Measurements from ENCODE around the gene EXOC3L4. TPM values are rescaled to one million over a fixed set of nuclear protein-coding genes. Genes with fewer than 3 reads are reported as not detected.

EXOC3L4 gene
- total and polyA plus RNA-seq, 3 experiments from 2014 or later, result not detected

GRCh38 chr14:103066399-103066798, 28.1 kb upstream of the EXOC3L4 start:
- POLR2A ChIA-PET, result no interaction called here
- CTCF ChIA-PET, result interaction anchor here (1.9 kb wide), 1 partner anchor 39 kb away, joined by 6 read pairs; no protein-coding TSS in a partner anchor
- no peak overlapping the region for H3K4me3 ChIP-seq (ENCODE audit: low read length)
- no peaks in the 10 kb centered on the region for H3K4me1 ChIP-seq (ENCODE audit: insufficient read depth, low read length)
- no peaks in the 10 kb centered on the region for H3K27me3 ChIP-seq (ENCODE audit: insufficient read depth, low read length, poor library complexity, severe bottlenecking)
- H3K27ac Mint-ChIP-seq, result no peak overlapping the region
- H3K4me1 Mint-ChIP-seq, result no peaks in the 10 kb centered on the region
- H3K36me3 Mint-ChIP-seq, result peaks cover 0 to 1% (median 0%) of the 10 kb centered on the region in 3 donors
- no peak overlapping the region for H3K27ac ChIP-seq (ENCODE audit: low read depth, low read length)
- no peak overlapping the region for H3K4me3 Mint-ChIP-seq
- DNase-seq, result no peak
- H3K9me3 Mint-ChIP-seq, result no peaks in the 10 kb centered on the region
- H3K36me3 ChIP-seq (ENCODE audit: insufficient read depth, low read length), result no peaks in the 10 kb centered on the region
- peaks cover 4 to 12% of the 10 kb centered on the region in 2 donors for H3K27me3 Mint-ChIP-seq
- no peaks in the 10 kb centered on the region for H3K9me3 ChIP-seq (ENCODE audit: low read length)

- H3K4me3 ChIP-seq (ENCODE audit: low read length), result no peak overlapping the region
- ChIA-PET CTCF (interaction anchor here (1.9 kb wide), 1 partner anchor 37 kb away, joined by 4 read pairs; no protein-coding TSS in a partner anchor), POLR2A (no interaction called here)
- Mint-ChIP-seq H3K27me3 (peaks cover 6 to 13% of the 10 kb centered on the region in 2 donors), H3K36me3 (peaks cover 0 to 1% (median 0%) of the 10 kb centered on the region in 3 donors), H3K9me3 (no peaks in the 10 kb centered on the region), H3K27ac (no peak overlapping the region), H3K4me3 (no peak overlapping the region), H3K4me1 (no peaks in the 10 kb centered on the region)
- H3K9me3 ChIP-seq (ENCODE audit: low read length), result no peaks in the 10 kb centered on the region
- H3K27me3 ChIP-seq (ENCODE audit: insufficient read depth, low read length, poor library complexity, severe bottlenecking), result no peaks in the 10 kb centered on the region
- no peaks in the 10 kb centered on the region for H3K36me3 ChIP-seq (ENCODE audit: insufficient read depth, low read length)
- no peaks in the 10 kb centered on the region for H3K4me1 ChIP-seq (ENCODE audit: insufficient read depth, low read length)
- DNase-seq, result no peak
- H3K27ac ChIP-seq (ENCODE audit: low read depth, low read length), result no peak overlapping the region
These were observed 27.1 kb upstream of the EXOC3L4 start for GRCh38 chr14:103067231-103067954.

GRCh38 chr14:103068351-103069073, 26.0 kb upstream of the EXOC3L4 start:
- peaks cover 0 to 1% (median 0%) of the 10 kb centered on the region in 3 donors for H3K36me3 Mint-ChIP-seq
- POLR2A ChIA-PET, result no interaction called here
- no peaks in the 10 kb centered on the region for H3K27me3 ChIP-seq (ENCODE audit: insufficient read depth, low read length, poor library complexity, severe bottlenecking)

GRCh38 chr14:103070263-103070885, 24.2 kb upstream of the EXOC3L4 start:
- ChIA-PET POLR2A (no interaction called here), CTCF (interaction anchor here (1.4 kb wide), 1 partner anchor 34 kb away, joined by 3 read pairs; no protein-coding TSS in a partner anchor)
- Histone ChIP-seq H3K4me1 (ENCODE audit: insufficient read depth, low read length) (no peaks in the 10 kb centered on the region), H3K4me3 (ENCODE audit: low read length) (no peak overlapping the region), H3K9me3 (ENCODE audit: low read length) (no peaks in the 10 kb centered on the region), H3K27me3 (ENCODE audit: insufficient read depth, low read length, poor library complexity, severe bottlenecking) (no peaks in the 10 kb centered on the region), H3K27ac (ENCODE audit: low read depth, low read length) (no peak overlapping the region), H3K36me3 (ENCODE audit: insufficient read depth, low read length) (no peaks in the 10 kb centered on the region)
- H3K4me1 Mint-ChIP-seq, result peaks cover 0 to 5% (median 4%) of the 10 kb centered on the region in 3 donors
- no peak for DNase-seq
- H3K9me3 Mint-ChIP-seq, result no peaks in the 10 kb centered on the region
- peaks cover 6 to 21% of the 10 kb centered on the region in 2 donors for H3K27me3 Mint-ChIP-seq
- H3K4me3 Mint-ChIP-seq, result no peak overlapping the region
- no peak overlapping the region for H3K27ac Mint-ChIP-seq
- peaks cover 0 to 1% (median 0%) of the 10 kb centered on the region in 3 donors for H3K36me3 Mint-ChIP-seq

More at GRCh38 chr14:103068351-103069073, 26.0 kb upstream of the EXOC3L4 start:
- H3K9me3 ChIP-seq (ENCODE audit: low read length), result no peaks in the 10 kb centered on the region
- no peaks in the 10 kb centered on the region for H3K36me3 ChIP-seq (ENCODE audit: insufficient read depth, low read length)
- H3K4me1 ChIP-seq (ENCODE audit: insufficient read depth, low read length), result no peaks in the 10 kb centered on the region
- Mint-ChIP-seq H3K4me3 (no peak overlapping the region), H3K9me3 (no peaks in the 10 kb centered on the region), H3K27me3 (peaks cover 6 to 19% of the 10 kb centered on the region in 2 donors), H3K27ac (no peak overlapping the region), H3K4me1 (no peaks in the 10 kb centered on the region)
- CTCF ChIA-PET, result interaction anchor here (1.9 kb wide), 1 partner anchor 36 kb away, joined by 4 read pairs; no protein-coding TSS in a partner anchor
- H3K4me3 ChIP-seq (ENCODE audit: low read length), result no peak overlapping the region
- DNase-seq, result no peak
- H3K27ac ChIP-seq (ENCODE audit: low read depth, low read length), result no peak overlapping the region

DNA sequence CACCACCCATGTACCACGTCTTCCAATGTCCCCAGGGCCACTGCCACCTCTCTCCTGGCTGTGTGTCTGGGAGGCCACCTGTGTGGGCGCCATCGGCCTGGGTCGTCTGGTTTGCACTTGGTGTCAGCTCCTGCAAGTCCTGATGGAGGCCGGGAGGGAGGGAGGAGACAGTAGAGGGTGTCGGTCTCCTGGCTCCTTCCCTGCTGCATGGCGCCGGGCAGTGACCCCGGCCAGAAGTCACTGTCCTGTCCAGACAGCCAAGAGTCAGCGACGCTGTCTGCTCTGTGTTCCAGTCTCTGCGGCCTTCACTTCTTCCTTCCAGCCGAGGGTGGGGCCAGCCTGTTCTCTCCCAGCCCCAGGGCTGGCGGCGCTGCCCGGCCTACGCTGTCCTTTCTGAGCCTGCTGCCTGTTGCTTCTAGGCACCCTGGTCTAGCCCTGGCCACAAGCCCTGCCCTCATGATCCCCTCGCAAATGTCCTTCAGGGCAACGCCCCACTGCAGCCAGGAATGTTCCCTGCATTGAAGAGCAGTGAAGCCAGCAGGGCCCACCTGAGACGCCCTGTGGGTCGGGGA, 23.5 kb upstream of the EXOC3L4 start:
- Histone ChIP-seq H3K4me1 (ENCODE audit: insufficient read depth, low read length) (no peaks in the 10 kb centered on the region), H3K4me3 (ENCODE audit: low read length) (no peak overlapping the region), H3K27me3 (ENCODE audit: insufficient read depth, low read length, poor library complexity, severe bottlenecking) (no peaks in the 10 kb centered on the region), H3K36me3 (ENCODE audit: insufficient read depth, low read length) (no peaks in the 10 kb centered on the region), H3K9me3 (ENCODE audit: low read length) (no peaks in the 10 kb centered on the region), H3K27ac (ENCODE audit: low read depth, low read length) (no peak overlapping the region)
- Mint-ChIP-seq H3K4me1 (peaks cover 0 to 5% (median 4%) of the 10 kb centered on the region in 3 donors), H3K27me3 (peaks cover 6 to 21% of the 10 kb centered on the region in 2 donors), H3K27ac (no peak overlapping the region), H3K4me3 (no peak overlapping the region), H3K9me3 (no peaks in the 10 kb centered on the region), H3K36me3 (peaks cover 0 to 1% (median 0%) of the 10 kb centered on the region in 3 donors)
- DNase-seq, result no peak
- ChIA-PET POLR2A (no interaction called here), CTCF (interaction anchor here (1.4 kb wide), 1 partner anchor 33 kb away, joined by 3 read pairs; no protein-coding TSS in a partner anchor)

DNA sequence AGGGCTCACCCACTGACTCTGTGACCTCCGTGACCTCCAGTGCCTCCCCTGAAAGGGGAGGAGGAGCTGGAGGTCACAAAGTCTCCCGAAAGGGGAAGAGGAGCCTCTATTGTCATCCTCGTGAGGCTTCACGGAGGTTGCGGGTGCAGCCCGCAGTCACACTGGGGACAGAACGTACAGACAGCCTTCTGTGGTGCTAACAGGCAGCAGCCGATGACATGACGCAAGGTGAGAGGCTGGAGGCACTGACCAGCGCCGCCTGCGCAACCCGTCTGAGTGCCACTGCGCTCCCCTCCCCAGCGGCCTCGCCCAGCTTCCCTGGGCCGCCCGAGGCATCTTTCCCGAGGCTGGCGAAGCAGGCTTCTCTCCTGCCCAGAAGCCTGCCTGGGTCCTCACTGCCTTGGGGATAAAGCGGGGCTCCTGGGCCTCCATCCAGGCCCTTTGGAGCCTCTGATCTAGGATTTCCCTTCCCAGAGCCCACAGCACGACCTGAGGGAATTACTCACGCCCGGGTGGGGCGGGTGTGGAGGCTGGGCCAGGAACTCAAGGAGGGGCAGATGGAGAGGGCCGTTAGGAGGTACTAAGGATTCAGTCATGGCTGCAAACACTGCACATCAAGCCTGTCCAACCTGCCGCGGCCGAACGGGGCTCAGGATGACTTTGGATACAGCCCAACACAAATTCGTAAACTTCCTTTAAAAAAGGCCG, 22.8 kb upstream of the EXOC3L4 start:
- Mint-ChIP-seq H3K36me3 (peaks cover 0 to 1% (median 0%) of the 10 kb centered on the region in 3 donors), H3K4me1 (peaks cover 0 to 5% (median 4%) of the 10 kb centered on the region in 3 donors), H3K4me3 (peak overlapping the region in 1 of 7 donors; percentile 18), H3K27me3 (peaks cover 9 to 21% of the 10 kb centered on the region in 2 donors), H3K9me3 (no peaks in the 10 kb centered on the region), H3K27ac (no peak overlapping the region)
- H3K36me3 ChIP-seq (ENCODE audit: insufficient read depth, low read length), result no peaks in the 10 kb centered on the region
- H3K9me3 ChIP-seq (ENCODE audit: low read length), result no peaks in the 10 kb centered on the region
- H3K27ac ChIP-seq (ENCODE audit: low read depth, low read length), result no peak overlapping the region
- ChIA-PET CTCF (interaction anchor here (1.4 kb wide), 1 partner anchor 33 kb away, joined by 3 read pairs; no protein-coding TSS in a partner anchor), POLR2A (no interaction called here)
- no peaks in the 10 kb centered on the region for H3K4me1 ChIP-seq (ENCODE audit: insufficient read depth, low read length)
- H3K4me3 ChIP-seq (ENCODE audit: low read length), result no peak overlapping the region
- H3K27me3 ChIP-seq (ENCODE audit: insufficient read depth, low read length, poor library complexity, severe bottlenecking), result no peaks in the 10 kb centered on the region
- no peak for DNase-seq

DNA sequence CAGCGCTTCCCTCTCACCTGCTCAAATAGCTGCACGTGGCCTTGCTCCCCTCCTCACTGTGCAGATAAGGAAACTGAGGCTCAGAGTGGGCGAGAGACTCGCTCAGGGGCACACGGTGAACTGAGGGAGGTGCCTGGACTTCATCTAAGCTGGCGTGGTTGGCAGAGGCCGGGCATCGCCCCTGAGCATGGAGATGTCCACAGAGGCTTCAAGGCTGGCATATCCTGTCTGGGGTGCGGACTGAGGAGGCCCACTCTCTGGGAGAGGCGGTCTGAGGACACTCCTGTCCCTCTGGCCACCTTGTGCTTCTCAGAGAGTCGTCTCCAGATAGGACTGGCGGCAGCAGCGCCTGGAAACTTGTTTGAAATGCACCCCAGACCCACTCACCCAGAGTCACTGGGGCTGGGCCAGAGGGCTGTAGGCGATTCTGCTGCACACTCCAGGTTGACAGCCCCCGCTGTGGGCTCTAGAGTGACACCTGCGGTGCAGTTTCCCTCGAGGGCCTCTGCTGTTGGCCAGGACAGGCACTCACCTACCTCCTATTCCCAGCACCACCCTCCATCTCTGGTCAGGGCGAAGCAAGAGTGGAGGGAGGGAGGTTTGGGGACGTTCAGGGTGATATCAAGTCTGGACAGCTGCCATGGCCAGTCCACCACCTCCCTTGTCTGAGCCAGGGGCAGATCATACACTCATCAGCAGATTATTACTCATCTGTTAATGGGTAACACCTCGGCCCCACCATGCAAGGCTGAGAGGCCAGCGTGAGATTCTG, 21.7 kb upstream of the EXOC3L4 start:
- H3K27ac ChIP-seq (ENCODE audit: low read depth, low read length), result no peak overlapping the region

More for the DNA sequence above, 21.7 kb upstream of the EXOC3L4 start:
- Mint-ChIP-seq H3K9me3 (no peaks in the 10 kb centered on the region), H3K27ac (no peak overlapping the region), H3K4me1 (peaks cover 0 to 5% (median 4%) of the 10 kb centered on the region in 3 donors), H3K27me3 (peaks cover 9 to 17% of the 10 kb centered on the region in 2 donors), H3K36me3 (peaks cover 0 to 1% (median 0%) of the 10 kb centered on the region in 3 donors), H3K4me3 (no peak overlapping the region)
- Histone ChIP-seq H3K27me3 (ENCODE audit: insufficient read depth, low read length, poor library complexity, severe bottlenecking) (no peaks in the 10 kb centered on the region), H3K36me3 (ENCODE audit: insufficient read depth, low read length) (no peaks in the 10 kb centered on the region), H3K9me3 (ENCODE audit: low read length) (no peaks in the 10 kb centered on the region), H3K4me1 (ENCODE audit: insufficient read depth, low read length) (no peaks in the 10 kb centered on the region), H3K4me3 (ENCODE audit: low read length) (no peak overlapping the region)
- no peak for DNase-seq
- ChIA-PET POLR2A (no interaction called here), CTCF (no interaction called here)

Measured in CD8-positive, alpha-beta memory T cell (primary cell).